GM19455 (cell line): ENCODE data around the gene HOXA9.

ENCODE experiments used
- ATAC-seq: cut with Tn5 transposase; IDR thresholded peaks from one replicate; pipeline ENCODE4 v1.9.1; 2021; ENCODE audit not compliant: unreplicated experiment

HOXA9 gene

DNA sequence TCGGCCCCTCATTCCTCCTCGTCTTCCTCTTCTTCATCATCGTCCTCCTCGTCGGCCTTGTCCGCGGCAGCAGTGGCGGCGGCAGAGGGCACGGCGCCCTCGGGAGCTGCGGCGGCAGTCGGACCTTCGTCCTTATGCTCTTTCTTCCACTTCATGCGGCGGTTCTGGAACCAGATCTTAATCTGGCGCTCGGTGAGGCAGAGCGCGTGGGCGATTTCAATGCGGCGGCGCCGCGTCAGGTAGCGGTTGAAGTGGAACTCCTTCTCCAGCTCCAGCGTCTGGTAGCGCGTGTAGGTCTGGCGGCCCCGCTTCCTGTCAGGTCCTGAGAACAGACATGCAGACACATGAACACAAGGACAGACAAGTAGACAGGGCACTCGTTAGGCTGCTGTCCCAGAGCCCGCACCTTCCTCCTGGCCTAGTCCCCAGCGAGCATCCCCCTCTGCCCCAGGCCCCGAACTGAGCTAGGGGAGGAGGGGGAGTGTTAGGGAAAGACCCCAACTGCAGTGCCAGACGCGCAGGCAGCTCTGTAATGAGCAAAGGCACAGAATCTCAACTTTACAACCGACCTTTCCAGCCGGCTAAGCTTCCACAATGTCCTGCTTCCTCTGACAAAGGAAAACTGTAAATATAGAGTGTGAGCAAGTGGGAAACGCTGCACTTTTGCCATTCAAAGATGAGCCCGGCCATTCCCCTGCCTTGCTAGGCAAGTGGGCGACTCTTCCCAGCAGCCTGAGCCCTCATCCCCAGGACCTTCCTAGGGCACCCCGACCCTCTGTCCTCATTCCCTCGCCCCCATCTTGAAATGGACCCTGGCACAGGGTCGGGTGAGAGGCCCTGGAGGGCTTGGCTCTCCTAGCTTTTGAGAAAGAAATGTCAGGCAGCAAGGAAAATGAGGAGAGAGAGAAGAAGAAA is 10.2 kb downstream of the HOXA9 start:
- ATAC-seq: no peak

DNA sequence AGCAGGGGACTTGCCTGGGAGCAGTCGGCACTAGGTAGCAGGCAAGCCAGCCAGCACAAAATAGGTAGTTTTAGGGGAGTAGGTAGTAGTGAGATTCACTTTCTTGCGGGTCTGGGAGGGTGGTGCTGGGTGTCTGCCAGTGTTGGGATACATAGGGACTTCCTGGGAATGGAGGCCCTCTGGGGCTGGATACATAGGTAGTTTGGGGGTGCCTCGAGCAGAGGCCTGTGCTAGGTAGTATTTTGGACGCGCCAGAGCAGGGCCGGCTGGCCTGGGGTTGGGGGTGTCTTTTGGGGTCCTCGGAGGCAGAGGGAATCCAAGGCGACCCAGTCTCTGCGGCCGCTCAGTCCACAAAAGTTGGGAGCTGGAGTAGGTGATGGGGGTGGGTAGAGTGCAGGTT is 11.0 kb downstream of the HOXA9 start:
- ATAC-seq: no peak

DNA sequence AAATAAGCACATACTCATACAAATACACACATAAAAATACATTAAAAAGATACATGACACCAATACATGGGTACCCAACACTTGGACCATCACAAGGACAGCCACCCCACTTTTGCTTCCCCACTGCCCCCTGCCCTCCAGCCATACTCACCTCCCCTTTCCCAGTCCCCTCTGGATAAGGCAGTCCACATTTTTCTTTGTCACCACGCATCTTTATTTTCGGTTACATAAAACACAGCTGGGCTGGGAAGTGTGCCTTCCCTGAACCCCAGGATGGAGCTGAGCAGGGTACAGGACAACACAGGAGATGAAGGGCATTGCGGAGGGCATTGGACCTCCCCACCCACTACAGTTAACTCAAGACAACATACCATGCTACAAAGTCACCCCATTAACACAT is 11.8 kb downstream of the HOXA9 start:
- no peak for ATAC-seq

DNA sequence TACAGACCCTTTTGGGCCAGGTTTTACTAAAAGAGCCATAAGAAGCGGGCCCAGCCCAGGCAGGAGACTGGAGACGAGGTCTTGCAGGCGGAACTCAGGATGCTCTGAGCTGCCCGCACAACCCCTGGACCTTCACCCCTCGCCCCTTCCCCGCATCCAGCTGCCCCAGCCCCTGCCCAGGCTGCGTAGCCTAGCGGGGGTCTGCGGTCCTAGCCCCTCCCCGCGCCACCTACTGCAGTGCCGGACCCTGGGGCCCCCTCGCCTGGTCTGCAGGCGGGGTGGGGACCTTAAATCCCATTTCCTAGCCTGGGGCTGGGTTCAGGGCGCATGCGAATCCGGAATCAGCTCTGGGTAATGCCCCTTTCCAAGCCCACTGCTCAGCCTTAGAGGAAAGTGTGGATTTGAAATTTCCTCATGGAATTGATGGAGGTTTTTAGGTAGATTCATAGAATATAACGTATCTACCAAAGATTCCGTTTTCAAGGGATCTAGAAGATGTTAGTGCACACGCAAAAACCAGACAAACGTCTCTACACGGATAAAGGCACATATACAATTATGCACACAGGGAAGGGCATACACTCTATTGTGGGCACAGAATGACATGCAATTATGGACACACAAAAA is 12.4 kb downstream of the HOXA9 start:
- no peak for ATAC-seq

DNA sequence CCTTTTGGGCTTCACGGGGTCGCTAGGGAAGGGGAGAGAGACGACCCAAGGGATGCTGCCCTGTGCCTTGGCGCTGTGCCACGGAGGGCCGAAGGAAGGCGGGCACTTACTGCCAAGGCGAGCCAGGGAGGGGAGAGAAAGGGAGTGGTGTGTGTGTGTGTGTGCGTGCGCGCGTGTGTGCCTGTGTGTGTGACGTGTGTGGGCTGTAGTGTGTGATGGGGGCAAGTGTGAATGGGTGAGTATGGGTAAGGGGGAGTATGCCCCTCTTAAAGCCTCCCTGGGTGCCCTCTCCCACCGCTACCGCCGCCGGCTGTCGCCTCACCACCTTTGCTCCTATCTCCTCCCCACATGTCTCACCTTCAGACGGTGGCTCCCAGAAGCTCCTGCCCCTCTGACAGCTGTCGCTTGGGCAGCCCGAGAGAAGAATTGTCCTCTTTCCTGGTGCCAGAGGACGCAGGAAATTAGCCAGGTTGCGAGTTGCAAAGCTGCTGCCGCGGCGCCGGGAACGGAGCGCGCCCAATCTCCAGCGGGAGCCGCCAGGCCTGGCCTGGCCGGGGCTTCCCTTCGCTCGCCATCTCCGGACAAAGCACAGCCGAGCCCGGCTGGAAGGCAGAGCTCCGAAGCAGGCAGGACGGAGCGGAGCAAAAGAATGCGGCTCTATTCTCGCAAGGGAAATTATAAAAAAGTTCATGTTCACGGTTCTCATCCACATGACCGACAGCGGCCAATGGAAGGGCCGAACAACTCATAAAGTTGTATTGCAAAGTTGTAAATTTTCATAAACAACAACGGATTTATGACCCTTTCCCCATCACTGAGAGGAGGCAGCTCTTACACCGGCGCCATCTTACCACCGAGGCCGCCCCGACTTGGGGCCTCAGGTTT is 13.2 kb downstream of the HOXA9 start, which contains the start of gene HOXA3:
HOXA3 (minus strand) TSS at position 653 of the 885 bp plus-strand sequence. CDS start 41,943 bp downstream, outside the sequence.
- ATAC-seq: no peak

DNA sequence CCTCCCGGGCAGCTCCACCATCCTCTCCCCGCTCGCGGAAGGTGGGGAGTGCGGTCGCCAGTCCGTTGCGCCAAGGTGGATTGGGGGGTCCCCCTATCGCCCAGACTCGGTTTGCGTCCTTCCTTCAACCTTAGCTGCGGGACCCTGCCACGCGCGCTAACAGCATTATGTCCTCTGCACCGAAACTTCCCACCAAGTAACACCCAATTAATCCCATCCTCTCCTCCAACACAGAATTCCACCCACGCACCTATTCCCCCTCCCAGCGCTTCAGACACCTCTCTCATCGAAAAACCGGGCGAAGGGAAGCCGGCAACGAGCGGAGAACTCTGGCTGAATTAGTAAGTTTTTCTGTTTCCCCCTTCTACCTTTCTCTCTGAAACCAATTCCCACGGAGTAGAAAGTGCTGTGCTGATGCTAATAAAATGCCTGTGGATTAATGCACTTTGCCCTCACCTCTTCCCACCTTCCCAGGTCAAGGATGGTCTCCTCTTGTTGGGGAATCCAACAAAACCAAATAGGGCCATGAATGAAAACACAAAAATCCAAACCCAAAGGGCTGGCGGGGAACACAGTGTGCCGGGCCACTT is 13.9 kb downstream of the HOXA9 start:
- ATAC-seq: no peak

DNA sequence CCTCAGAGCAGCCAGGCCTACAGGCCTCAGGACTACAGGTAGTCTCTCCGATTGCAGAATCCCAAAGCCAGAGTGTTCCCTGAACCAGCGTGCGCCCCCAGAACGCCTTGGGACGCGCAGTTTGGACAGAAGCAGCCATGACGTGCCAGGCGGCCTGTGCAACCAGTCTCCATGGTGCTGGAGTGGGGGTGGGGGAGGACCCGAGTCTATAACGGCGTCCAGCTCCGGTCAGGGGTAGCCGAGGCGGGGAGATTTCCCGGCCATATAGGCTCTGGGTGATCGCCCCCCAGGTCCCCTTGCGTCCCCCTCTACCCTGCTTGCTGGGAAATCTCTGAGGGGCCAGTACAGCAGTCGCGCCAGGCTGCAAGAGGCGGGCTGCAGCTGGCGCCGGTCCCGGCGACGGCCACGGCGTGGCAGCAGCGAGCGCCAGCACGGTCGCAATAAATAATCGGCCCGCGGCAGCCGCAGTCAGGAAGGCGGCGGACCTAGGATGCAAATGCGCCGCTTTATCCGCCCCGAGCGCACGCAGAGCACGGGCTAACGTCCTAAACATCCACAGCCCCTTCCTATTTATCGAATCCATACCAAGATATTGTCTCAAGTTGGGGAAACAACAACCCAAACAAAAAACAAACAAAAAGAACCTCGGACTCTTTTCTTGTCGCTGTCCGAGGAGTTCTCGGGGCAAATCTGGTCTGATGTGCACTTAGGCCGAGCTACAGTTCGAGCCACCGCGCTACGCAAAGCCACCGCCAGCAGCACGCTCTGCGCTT is 14.6 kb downstream of the HOXA9 start:
- ATAC-seq: peak; percentile 84

DNA sequence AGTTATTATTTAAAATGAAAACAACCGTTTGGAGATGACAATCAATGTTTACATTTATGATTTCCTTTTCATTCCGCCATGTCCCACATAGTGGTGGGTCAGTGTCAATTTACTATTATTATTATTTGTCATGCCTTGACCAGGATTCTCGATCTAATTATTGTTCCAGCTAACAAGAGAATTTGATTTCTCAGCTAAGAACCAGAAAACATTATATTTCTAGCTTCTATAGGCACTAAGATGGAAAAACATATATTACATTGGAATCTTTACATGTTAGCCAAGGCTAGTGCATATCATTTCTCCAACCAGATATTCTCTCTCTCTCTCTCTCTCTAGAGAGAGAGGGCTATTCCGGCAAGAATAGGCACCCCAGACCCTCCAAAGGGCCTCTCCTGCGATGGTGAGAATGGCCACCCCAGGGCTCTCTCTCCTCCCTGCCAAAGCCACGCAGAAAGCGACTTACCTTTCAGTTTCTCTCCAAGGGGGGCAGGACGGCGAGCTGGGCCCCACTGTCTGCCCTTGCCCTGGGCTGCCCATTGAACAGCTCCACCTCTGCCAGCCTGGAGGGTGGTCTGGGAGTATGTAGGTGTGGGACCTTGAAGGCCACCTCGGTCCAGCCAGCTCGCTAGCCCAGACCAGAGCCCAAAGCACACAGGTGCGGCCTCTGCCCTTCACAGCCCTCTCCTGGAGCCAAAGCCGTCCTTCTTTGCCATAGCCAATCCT is 15.3 kb downstream of the HOXA9 start:
- no peak for ATAC-seq

DNA sequence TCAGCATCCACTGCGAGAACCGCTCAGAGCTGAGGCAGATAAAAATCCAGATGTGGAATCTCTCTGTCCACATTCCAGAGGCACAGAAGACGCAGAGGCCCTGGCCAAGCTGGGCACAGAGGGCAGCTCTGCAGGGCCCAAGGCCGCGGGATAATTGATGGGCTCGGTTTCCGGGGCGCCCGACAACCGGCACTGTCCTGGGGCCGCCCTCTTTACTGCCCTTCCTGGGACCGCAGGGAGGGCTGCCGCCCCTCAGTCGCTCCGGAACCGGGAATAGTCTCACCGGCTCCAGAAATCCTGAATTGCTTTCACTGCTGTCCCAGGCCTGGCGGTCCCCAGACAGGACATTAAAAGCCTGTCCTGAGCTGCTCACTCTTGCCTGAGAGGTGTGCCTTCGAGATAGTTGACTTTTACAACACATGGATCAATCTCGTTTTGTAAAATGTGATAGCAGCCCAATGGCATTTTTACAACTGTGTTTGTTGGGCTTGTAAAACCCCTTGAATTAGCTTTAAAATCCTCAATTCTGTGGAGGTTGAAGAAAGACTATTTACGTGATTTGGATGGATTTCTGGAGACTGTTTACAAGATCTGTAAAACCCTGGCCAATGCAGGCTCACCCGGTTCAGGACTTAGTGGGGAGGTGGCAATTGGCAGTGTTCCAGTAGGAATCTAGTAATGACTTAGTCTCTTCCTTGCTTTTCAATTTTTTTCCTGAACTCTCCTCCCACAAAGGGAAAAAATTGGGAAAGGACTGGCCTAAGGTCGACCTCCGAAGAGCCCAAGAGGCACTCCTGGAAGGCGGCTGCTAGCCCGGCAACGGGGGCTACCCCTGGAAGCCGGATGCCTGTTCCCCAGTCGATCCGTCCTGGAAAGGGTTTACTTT is 16.3 kb downstream of the HOXA9 start:
- ATAC-seq: no peak

DNA sequence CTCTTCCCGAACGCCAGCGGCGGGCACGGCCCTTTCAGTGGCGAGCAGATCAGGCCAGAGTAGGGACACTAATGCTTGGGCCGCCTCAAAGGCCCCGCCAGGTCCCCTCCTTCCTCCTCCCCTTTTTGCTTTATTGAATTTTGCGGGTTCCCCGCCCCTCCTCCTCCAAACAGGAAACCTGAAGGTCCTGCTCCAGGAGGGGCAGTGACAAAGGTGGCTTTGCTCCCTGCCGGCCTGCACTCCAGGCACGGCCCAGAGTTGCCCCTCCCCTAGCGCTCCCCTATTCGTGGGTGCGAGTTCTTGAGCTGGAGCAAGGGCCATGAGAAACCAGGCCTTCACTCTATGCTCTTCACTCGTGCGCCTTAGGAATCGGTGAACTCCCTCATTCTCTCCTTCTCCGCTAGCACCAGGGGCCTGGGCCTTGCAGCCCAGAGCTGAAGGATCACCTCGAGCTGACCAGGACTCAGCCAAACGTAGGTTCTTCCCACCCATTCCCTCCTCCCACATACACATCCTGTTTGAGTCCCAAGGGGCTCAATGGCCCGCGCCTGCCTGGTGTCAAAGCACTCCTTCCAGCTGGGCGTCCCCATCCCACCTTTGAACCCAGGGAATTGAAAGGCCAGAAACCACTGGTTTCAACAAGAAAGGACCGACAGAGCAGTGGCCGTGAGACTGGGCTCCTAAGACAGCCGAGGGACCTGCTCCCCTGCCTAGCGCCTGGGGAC is 17.1 kb downstream of the HOXA9 start:
- no peak for ATAC-seq

DNA sequence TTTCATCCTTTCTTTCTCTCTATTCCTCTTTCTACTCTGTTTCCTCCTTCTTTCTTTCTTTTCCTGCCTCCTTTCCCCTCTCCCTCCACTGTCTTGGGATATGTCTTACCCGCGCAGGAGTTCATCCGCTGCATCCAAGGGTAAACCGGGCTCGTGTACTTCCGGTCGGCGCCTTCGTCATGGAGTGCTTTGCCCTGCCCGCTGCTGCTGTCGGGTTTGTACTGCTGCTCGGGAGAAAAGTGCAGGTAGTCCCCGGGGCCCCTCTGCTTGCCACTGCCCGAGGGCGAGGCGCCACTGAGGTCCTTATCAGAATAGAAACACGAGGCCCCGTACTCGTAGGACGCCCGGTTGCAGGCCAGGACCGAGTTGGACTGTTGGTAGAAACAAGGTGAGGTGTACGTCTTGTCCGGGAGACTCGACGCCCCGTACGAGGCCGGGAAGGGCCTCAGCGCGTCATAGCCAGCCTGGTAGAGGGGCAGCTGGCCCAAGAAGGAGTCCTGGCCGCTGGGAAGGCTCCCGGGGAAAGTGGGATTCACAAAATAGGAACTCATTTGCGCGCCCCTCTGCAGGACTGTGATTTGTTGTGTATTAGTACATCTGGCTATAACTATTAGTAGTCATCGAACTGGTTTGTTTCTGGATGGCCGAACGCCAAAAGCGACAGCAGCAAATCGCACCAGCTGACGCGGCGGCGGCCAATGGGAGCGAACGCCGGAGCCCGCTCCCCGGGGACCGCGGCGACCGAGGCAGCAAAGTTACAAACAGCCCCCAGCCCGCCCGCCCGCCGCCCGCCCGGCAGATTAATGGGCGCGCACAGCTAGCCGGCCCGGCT is 17.9 kb downstream of the HOXA9 start, which contains the start of gene HOXA6:
HOXA6 (minus strand) TSS at position 576 of the 832 bp plus-strand sequence; CDS start at position 551, 25 bp downstream.
- no peak for ATAC-seq

DNA sequence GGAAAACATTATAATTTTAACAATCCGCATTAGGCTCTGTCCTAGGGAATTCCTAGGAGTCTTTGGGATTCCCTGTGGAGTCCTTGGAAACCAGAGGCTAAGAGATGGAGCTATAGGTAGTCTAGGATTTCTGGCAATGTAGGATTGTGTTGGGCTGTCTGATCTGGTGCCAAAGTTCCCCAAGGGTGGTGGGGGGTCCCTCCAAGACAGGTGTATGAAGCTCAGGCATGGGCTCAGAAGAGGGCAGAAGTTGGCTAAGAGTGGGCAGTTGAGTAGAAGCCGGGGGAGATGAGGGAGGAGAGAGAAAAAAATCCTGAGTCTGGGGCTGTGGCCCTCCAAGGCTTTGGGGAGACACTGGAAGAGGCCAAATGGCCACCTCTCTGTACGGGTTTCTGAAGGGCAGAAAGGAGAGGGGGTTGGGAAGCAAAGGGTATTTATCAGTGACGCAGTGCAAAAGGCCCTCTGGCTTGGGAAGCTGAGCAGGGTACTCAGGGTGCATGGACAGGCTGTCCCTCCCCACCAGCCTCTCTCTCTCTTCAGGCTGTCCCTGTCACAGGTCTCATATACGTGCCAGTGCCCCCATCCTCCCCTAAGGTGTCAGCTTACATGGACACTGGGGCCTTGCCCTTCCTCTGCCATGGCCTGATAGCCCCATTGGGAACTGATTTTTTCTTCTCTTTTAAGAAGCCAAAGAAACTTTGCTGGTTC is 18.7 kb downstream of the HOXA9 start:
- no peak for ATAC-seq

DNA sequence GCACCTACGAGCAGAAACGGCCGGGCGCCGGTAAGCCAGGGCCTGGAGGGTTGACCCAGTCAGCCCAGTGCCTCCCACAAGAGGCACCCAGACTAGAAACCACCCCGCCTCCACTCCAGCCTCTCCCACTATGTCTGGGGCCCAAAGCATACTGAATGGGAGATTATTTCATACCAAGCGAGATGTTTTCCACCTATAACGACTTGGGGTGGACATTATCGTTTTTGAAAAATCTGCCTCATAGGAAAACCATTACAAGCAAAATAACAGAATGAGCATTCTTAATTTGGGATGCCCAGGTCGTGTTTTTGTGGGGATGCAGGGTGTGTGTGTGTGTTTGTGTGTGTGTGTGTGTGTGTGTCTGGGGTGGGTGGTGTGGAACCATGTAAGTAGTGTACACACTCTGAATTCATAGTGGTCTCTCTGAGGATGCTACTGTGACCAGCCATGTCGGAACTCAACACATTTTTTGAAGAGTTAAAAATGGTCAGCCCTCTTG is 19.4 kb downstream of the HOXA9 start:
- ATAC-seq: no peak

DNA sequence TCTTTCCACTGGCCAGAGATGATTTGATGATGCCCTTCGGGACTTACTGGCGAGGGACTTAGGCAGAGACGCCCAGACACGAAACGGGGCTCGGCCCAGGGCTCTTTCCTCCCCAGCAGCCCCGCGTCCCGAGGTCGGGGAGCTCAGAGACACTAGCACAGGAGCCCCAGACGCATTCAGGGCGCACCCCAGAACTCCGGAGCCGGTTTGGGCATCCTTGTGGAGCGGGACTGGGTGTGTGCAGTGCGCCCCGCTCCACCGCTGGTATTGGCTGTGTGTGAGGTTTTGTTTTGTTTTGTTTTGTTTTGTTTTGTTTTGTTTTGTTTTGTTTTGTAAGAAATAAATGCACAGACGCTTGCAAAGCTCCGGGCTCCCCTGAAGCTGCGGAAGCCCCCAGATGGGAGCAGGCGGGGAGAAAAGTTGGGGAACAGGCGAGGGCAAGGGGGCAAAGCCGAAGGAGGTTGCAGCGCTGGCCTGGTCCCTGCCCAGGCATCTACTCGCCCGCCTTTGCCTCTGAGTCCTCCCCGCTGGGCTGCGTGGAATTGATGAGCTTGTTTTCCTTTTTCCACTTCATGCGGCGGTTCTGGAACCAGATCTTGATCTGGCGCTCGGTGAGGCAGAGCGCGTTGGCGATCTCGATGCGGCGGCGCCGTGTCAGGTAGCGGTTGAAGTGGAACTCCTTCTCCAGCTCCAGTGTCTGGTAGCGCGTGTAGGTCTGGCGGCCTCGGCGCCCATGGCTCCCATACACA is 20.0 kb downstream of the HOXA9 start:
- no peak for ATAC-seq

DNA sequence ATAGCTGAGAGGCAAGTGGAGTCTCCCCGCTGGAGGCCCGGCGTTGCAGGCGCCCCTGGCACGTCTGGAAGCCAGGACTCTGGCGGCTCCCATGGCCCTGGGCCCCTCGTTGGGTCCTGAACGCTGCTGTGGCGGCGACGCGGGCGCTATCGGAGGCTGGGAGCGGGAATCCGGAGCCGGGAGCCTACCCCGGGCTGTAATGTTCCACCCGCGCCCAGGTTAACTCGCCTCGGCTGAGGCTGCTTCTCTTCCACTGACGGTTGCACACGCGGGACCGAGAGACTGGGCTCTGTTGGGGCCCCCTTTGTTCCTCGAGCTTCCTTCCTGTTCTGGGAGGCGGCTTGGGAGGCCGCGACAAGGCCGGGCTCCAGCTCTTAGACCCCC is 20.6 kb downstream of the HOXA9 start:
- ATAC-seq: no peak
